ENCODE measurements around the gene LIPC.

Gene LIPC

GRCh38 chr15:58571491-58571890, 139.7 kb downstream of the LIPC start:
- in situ Hi-C loops (cut with MboI; ENCODE audit: low sequenced_read_pairs) = no loop called here

- in situ Hi-C loops (cut with MboI; ENCODE audit: low sequenced_read_pairs) = no loop called here
These were observed 140.7 kb downstream of the LIPC start for GRCh38 chr15:58572521-58572920.

- in situ Hi-C loops (cut with MboI; ENCODE audit: low sequenced_read_pairs) = no loop called here
These were observed 141.5 kb downstream of the LIPC start for GRCh38 chr15:58573270-58573669.

GRCh38 chr15:58574631-58575030, 142.8 kb downstream of the LIPC start:
- in situ Hi-C loops (cut with MboI; ENCODE audit: low sequenced_read_pairs) = no loop called here

- in situ Hi-C loops (cut with MboI; ENCODE audit: low sequenced_read_pairs) = no loop called here
These were observed 143.4 kb downstream of the LIPC start for GRCh38 chr15:58575045-58575786.

- in situ Hi-C loops (cut with MboI; ENCODE audit: low sequenced_read_pairs) = no loop called here
These were observed 144.9 kb downstream of the LIPC start for GRCh38 chr15:58576657-58577056.

- in situ Hi-C loops (cut with MboI; ENCODE audit: low sequenced_read_pairs) = no loop called here
These were observed 150.4 kb downstream of the LIPC start for GRCh38 chr15:58582160-58582559.

GRCh38 chr15:58583171-58583908, 151.5 kb downstream of the LIPC start:
- in situ Hi-C loops (cut with MboI; ENCODE audit: low sequenced_read_pairs) = no loop called here

GRCh38 chr15:58584789-58585461, 153.1 kb downstream of the LIPC start:
- in situ Hi-C loops (cut with MboI; ENCODE audit: low sequenced_read_pairs) = no loop called here

- in situ Hi-C loops (cut with MboI; ENCODE audit: low sequenced_read_pairs) = no loop called here
These were observed 154.1 kb downstream of the LIPC start for GRCh38 chr15:58585693-58586443.

- in situ Hi-C loops (cut with MboI; ENCODE audit: low sequenced_read_pairs) = no loop called here
These were observed 155.7 kb downstream of the LIPC start for GRCh38 chr15:58587486-58587885.

GRCh38 chr15:58588096-58588495, 156.3 kb downstream of the LIPC start:
- in situ Hi-C loops (cut with MboI; ENCODE audit: low sequenced_read_pairs) = no loop called here

- in situ Hi-C loops (cut with MboI; ENCODE audit: low sequenced_read_pairs) = no loop called here
These were observed 157.3 kb downstream of the LIPC start for GRCh38 chr15:58589047-58589446.

- in situ Hi-C loops (cut with MboI; ENCODE audit: low sequenced_read_pairs) = no loop called here
These were observed 158.4 kb downstream of the LIPC start for GRCh38 chr15:58590236-58590635.

GRCh38 chr15:58590926-58591325, 159.1 kb downstream of the LIPC start:
- in situ Hi-C loops (cut with MboI; ENCODE audit: low sequenced_read_pairs) = no loop called here

- in situ Hi-C loops (cut with MboI; ENCODE audit: low sequenced_read_pairs) = no loop called here
These were observed 162.1 kb downstream of the LIPC start for GRCh38 chr15:58593870-58594269.

- in situ Hi-C loops (cut with MboI; ENCODE audit: low sequenced_read_pairs) = no loop called here
These were observed 163.1 kb downstream of the LIPC start for GRCh38 chr15:58594898-58595297.

GRCh38 chr15:58595516-58596263, 163.9 kb downstream of the LIPC start:
- in situ Hi-C loops (cut with MboI; ENCODE audit: low sequenced_read_pairs) = no loop called here

GRCh38 chr15:58597943-58598828, 166.4 kb downstream of the LIPC start:
- in situ Hi-C loops (cut with MboI; ENCODE audit: low sequenced_read_pairs) = no loop called here

Data from HL-60/S4 (cell line).